Hepatocyte (in vitro differentiated cells): ENCODE measurements around the gene LGALS14.

Experiments
- EZH2phosphoT487 ChIP-seq: fragments of 200-600 bp; sonication (generic); IDR thresholded peaks from one replicate; pipeline ENCODE4 v1.6.1; 2018; ENCODE audit warnings: antibody characterized with exemption, mild to moderate bottlenecking, low read depth, moderate library complexity; ENCODE audit not compliant: unreplicated experiment, severe bottlenecking
- TF ChIP-seq, protein P1 (sequence below): fragments of 200-600 bp; sonication (generic); IDR thresholded peaks from 2 replicates; pipeline ENCODE4 v1.5.1; 2016; ENCODE audit warnings: antibody characterized with exemption, mild to moderate bottlenecking; ENCODE audit not compliant: poor library complexity

GRCh38 chr19:39746836-39747529, 42.7 kb downstream of the LGALS14 start:
- TF ChIP-seq, protein P1, sequence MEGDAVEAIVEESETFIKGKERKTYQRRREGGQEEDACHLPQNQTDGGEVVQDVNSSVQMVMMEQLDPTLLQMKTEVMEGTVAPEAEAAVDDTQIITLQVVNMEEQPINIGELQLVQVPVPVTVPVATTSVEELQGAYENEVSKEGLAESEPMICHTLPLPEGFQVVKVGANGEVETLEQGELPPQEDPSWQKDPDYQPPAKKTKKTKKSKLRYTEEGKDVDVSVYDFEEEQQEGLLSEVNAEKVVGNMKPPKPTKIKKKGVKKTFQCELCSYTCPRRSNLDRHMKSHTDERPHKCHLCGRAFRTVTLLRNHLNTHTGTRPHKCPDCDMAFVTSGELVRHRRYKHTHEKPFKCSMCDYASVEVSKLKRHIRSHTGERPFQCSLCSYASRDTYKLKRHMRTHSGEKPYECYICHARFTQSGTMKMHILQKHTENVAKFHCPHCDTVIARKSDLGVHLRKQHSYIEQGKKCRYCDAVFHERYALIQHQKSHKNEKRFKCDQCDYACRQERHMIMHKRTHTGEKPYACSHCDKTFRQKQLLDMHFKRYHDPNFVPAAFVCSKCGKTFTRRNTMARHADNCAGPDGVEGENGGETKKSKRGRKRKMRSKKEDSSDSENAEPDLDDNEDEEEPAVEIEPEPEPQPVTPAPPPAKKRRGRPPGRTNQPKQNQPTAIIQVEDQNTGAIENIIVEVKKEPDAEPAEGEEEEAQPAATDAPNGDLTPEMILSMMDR = no peak
- TF ChIP-seq EZH2phosphoT487 = no peak
